Fibroblast of peridontal ligament (primary cell): Measurements from ENCODE around the gene SCN10A.

Experiments
- DNase-seq: peaks from one replicate; pipeline ENCODE4 v3.0.0-alpha.2; 2010; ENCODE audit errors: extremely low read depth

Gene SCN10A

DNA sequence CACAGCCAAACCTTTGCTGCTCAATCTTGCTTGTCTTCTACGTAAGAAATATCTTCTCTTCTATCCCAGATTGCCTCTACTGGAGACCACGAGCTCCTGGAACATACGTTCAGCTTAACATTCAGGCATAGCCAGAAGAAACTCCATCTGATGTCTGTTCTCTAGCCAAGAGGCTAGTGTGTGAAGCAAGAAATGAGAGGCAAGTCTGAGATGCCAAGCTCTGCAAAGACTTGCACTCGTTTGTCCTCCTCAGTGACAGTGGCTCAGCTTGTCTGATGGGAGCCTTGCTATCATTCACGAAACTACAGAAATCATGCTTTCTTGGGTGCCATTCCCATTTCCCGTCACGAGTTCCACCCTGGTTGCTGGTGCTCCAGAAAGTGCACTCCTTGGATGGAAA, at the start of gene SCN10A:
Gene SCN10A (minus strand): TSS at position 192 of the 400 bp plus-strand sequence. CDS start 22,207 bp downstream, outside the sequence.
- DNase-seq: no peak

DNA sequence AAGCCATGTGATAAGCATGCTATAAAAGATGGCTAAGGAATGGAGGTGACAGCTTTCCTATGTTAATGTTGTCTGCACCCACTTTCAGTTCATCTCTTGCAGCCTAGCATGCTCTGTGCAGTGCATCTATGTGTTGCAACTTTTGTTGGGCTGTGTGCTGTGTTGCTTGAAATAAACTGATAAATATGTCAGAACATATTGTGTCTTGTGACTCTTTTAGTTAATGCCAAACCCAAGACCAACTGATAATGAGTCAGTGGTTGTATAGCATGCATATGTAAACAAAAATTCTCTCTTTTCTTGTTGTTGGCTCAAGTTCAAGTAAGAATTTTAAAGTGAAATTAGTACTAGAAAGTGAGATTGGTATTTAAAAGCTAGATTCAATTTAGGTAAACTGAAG, 37.0 kb upstream of the SCN10A start:
- DNase-seq: peak; percentile 2

DNA sequence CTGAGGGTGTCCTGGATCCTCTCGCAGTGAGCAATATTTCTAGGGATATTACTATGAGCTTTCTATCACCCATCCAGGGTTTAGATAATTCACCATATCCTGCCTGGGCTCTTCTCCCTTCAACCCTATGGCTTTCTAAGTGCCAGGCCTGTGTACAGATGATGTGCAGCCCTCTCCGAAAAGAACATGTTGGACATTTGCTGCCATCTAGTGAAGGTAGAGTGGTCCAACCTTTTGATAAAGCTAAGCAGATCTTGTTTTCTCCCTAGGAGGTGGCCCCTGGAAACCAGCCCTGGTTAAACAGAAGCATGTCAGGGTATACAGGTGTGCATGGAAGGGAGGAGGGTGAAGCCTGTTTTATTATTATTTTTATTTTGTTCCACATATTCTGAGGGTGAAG, 27.9 kb upstream of the SCN10A start:
- DNase-seq: peak; percentile 83

DNA sequence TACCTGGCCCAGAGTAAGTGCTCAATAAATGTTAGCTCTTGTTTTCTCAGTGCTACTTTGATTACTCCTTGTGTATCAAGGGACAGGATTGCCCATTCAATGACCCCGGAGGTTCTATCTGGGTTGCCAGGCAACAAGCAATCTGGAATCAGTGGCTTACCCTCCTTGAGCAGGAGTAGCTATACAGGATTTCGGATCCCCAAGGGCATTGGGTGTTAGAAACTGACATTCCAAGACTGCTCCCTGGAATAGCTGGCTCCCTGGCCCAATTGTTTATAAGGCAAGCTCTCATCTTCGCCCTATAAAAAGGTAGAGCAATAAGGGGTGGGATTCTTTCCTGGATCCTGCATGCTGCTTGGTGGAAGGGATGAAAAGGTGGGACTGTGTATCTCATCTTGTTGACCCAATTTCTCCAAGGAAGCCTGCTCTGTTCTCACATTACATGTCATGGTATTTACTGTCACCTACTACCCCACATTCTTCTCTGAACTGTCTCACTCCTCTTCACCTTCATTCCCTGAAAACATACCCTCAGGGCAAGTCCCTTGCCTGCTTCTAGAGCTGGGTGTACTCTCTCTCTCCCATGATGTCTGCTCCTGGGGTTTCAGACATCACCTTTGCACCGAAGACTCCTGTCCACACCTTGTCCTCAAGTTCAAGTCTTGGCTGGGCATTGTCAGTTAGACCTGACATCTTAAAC, 26.4 kb upstream of the SCN10A start:
- no peak for DNase-seq

DNA sequence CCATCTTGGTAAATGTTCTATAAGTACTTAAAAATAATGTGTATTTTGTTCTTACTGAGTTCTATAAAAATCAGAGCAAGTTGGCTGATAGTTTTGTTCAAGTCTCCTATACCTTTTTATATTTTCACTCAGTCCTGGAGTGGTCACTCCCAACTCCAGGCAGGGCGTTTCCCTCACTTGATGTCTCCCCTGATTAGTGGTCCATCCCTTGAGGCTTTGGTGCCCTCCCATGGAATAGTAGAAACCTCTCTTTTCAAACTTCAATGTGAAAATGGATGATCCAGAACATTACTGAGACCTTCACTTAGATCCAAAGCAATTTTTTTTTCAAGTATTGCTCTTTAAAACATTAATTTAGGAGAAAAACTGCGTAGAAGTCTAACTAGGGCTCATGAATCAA, 25.0 kb upstream of the SCN10A start:
- DNase-seq: peak; percentile 11

DNA sequence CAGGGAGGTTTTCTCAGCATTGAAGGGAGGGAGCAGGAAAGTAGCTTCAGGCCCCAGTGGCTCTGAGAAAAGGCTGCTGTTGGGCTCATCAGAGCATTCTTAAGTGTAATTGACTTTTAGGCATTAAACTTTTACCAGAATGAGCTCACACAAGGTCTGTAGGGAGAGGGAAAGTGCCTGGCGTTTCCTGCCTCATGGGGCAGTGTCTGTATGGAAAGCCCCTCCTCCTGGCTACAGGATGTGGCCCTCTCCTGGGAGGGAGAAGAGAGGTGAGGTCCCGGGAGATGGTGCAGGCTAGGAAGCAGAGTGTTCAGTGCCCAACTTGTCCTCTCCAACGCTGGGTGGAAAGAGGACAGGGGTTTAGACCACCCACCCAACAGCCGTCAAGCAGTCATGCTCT, 21.3 kb upstream of the SCN10A start:
- DNase-seq: no peak

DNA sequence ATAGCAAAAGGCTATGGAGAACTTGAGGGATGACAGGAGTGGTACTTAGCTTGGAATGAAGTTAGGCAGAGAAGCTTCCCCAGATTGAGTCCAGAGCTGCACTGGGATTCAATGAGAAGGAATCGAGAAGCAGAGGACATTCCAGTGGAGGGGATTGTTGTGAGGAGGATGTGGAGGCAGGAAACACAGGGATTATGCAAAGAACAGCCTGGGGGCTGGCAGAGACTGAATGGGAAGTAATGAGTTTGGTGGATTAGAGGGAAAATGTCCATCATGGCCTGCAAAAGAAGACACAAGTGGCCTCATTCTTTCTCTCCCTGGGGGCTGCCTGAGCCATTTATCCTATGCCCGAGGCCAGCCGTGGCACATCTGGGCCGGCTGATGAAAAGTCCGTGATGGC, 20.5 kb upstream of the SCN10A start:
- no peak for DNase-seq

DNA sequence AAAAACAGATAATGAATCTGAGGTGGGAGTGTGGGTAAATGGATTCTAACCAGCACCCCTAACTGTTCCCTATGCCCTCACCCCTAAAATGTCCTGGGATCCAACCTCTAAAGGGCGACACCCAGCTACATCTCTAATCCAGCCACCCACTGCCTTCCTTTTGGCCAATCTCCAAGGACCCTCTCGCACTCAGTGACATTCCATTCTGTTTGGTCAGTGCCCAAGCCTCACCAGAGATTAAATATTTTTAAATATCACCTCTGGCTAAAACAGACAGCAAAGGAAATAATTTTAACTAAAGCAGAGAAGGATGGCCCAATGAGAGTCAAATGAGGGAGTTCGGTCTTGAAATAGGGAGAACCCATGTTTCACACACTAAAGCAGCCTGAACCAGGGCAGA, 19.9 kb upstream of the SCN10A start:
- DNase-seq: no peak

DNA sequence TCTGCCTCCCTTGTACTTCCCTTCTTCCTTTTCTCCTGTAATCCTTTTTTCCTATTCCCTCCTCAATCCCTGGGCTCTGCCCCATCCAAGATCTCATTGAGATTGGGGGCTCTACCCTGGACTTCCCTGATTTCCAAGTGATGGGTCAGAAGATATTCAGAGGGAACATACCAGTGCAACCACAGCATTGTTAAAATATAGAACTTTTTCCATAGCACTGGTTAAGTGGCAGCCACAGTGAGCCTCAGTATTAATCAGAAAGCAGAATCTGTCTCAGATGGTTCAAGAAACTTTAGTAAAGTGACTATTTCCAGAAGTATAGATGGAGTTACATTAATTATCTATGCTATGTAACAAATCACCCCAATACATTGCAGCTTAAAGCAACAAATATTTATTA, 18.7 kb upstream of the SCN10A start:
- peak; percentile 7 for DNase-seq

DNA sequence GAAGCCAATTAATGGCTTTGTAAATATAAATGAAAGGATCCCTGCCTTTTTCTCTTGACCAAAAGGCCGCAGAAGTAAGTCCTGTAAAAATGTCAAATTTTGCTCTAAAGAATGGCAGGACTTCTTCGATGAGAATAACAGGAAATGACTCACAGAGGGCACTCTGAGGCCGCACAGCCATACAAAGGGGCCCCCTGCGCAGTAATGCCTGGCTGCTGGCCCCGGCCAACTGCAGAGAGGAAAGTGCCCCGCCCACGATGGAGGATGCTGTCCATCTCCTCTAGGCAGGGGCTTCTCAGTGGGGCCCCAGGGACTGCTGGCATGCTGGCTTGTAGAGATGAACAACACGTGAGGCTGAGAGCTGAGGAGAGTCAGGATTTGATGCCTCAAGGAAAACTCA, 18.1 kb upstream of the SCN10A start:
- DNase-seq: peak; percentile 75

DNA sequence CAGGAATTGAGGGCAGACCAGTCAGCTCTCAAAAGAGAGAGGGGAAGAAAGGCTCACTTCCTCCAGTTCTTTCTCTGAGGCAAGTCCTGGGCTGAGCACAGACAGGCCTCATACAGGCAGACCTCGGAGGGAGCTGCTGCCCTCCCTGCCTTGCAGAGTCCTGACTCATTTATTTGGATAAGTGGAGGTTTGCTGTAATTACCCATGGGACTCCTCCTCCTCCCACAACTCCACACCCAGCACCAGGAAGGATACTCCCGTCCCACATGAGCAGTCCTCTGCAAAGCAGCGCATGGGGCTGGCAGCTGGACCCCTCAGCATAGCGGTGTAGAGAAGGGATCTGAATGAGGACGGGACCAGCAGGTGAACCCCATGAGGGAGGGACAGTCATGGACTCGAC, 13.4 kb upstream of the SCN10A start:
- DNase-seq: peak; percentile 87

DNA sequence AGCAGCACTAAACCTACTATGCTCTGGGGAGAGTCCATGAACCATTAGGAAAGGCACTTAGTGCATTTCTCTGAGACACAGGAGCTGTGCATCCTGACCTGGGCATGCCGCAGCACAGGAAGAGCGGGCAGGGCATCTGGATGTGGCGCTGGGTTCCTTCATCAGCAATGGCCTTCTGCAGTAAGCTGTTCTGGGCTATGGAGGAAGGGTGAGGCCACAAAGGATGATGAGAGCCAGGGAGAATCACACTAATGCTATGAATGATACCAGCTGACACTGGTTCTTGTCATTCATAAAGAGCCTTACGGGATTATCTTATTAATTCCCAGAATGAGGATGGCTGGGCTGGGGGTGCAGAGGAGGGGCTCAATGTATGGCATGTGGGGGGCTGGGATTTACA, 12.7 kb upstream of the SCN10A start:
- DNase-seq: peak; percentile 5

DNA sequence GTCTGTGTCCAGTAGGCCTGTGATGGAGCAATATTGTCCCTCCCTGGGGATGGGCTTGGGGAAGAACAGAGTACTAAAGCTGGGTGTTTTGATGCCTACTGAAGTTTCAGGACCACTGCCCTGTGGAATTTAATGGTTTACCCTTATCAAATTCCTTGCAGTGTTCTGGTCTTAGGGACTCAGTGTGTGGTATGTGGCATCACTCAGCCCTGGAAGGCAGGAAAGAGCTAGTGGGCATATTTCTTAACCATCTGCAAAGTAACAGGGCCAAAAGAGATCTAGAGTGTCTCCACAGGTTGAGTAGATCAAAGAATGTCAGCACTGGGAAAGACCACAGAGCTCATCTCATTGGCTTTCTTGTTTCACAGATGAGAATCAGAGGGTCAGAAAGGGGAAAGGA, 11.8 kb upstream of the SCN10A start:
- DNase-seq: no peak

DNA sequence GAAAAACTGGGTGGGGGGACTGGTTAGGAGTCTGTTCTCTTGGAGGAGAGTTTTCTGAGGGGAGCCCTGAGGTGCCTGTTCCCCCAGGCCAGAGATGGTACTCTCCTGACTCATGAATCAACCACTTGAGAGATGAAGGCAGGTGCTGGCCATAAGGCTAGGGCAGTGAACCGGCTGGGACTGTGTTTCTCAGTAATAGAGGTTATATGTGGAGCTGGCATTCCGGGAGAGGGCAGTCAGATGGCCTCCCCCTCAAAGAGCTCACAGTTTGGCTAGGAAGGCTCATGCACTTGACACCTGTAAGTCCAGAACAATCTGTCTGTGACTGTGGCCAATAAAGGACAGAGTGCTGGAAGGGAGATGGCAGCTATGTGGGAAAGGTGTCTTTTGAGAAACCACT, 10.0 kb upstream of the SCN10A start:
- DNase-seq: no peak

DNA sequence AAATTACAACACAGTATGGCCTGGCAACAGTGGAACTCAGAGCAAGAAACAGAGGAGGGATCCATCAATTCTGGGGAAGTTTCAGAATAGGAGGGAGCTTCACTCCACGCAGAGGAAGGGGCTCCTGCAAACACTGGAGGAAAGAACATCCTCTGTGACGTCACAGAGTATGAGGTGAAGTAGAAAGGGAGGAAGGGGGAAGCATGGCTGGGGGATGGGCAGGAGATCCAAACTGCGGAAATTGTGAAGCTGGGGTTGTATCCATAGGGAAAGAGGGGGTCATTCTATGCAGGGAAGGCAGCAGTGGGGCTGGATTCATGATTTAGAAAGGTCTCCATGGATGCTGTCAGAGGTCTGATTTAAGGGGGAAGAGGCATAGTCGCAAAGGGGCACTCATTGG, 8.3 kb upstream of the SCN10A start:
- DNase-seq: no peak

DNA sequence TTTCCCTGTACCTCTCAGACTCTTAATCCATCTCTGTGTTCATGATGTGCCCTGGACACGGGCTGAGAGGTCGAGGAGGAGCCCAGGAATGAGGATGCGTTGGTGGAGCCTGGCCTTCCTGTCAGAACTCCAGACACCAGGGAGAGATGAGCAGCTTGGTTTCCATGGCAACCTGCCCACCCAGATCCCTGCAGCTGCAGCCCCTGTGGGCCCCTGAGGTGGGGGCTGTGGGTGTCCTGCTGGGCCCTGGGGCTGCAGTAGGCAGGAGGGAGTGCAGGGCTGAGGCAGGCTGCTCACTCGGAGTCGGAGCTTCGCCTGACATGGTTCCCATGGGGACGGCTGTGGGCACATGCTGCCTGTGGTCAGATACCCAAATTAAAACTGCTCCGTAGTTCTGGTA, 7.7 kb upstream of the SCN10A start:
- no peak for DNase-seq

DNA sequence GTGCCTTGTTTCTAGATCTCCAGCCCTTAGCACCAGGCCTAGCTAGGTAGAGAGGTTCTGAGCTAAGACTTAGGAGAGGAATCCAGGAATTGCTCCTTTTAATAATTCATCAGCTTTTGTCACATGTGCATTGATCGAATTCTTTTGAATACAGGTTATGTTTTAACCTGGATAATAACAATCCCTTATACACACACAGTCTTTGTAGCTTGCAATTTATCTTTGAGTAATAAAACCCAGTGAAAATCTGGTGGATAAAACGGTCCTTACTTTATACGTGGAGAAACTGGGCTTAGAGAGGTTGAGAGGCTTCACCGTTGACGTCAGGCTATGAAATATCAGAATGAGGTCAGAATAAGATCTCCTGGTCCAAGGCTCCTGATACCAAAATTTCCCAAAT, 7.2 kb upstream of the SCN10A start:
- no peak for DNase-seq

DNA sequence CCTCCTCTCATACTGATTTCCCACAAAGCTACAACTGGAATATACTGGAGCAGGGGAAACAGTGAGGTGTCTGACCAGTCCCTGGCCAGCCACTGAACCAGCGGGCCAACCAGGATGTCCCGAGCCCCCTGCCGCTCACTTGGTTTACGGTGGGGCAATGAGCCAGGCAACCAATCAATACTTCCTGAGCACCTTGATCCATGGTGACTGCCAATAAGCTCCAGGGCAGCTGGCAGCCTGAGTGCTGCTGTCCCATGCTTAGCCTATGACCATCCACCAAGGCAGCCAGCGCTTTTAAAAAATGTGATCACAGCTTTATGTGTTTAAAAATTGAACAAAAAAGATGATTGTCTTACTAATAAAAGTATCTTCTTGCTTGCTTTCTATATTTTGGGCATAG, 4.2 kb downstream of the SCN10A start:
- DNase-seq: no peak

DNA sequence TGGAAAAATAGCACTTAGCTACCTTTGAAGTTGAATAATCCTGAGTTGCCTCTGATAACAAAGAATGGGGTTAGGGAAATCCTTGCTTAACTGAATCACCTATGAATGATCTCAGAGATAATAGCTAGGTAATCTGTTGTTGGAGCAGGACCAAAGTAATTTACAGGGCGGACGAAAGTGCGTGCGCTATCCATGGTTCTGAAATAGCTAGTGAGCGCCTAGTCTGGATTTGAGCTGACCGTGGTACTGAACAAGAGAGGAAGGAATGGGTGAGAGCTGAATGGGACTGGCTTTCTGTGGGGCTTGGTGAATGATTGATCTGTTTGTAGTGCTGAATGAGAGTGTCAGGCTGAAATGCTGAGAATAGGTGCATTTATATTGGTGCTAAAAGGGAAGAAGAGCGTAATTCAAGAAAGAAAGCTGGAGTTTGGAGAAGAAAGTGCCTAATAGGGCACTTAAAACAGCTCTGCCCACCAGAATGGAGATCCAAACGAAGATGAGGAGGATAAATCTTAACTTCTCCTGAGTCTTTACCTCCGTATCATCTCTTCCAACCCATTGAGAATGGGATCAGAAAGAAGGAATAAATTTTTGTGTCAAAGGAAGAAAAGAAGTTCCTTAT, 10.1 kb downstream of the SCN10A start:
- peak; percentile 76 for DNase-seq

DNA sequence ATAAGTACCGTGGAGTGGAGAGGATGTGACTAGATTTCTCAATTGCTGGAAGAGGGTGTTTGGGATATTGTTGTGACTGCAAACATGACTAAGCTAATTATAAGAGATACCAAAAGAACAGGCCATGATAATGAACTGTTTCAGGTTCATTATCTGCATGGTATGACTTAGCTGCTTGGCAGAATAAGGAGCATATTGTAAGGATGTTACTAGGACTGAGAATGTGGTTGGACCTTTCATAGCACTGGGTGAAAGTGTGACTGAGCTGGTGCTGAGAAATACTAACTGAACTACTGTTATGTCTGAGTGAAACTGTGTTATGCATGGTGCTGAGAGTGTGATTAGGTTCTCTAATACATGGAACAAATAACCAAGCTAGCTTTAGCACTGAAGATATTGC, 11.0 kb downstream of the SCN10A start:
- DNase-seq: no peak

DNA sequence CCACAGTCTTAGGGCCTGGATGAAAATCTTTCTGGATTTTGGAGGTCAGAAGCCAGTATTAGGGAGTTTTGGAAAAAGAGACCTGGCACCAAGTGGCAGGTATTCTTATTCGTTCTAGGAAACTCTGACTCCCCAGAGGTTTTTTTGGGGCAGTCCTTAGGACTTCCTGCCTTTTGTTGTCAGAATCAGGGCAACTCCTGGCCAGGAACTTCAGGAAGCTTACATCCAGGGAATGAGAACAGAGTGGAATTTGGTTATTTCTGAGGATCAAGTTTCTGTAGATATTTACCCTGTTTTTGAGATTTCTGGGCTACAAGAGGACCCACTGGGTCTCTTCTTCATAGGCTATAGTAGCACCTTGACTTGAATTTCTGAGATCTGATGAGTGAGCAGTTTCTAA, 15.5 kb downstream of the SCN10A start:
- DNase-seq: no peak

DNA sequence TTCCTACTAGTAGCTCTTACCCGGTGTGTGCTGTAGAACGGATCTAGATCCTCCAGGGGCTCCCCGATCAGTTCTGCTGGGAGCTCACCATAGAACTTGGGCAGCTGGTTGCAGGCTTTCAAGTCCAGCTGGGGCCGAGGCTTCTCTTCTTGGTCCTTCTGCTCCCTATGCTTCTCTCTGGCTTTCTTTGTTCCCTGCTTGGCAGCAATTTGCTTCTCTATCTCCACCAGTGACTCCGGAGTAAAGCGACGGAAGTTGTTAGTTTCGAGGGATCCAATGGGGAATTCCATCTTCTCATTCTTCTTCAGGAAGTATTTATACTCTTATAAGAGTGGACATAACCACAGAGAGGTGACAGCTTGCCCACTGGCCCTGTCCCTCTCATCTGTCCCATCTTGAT, 22.3 kb downstream of the SCN10A start:
- no peak for DNase-seq

DNA sequence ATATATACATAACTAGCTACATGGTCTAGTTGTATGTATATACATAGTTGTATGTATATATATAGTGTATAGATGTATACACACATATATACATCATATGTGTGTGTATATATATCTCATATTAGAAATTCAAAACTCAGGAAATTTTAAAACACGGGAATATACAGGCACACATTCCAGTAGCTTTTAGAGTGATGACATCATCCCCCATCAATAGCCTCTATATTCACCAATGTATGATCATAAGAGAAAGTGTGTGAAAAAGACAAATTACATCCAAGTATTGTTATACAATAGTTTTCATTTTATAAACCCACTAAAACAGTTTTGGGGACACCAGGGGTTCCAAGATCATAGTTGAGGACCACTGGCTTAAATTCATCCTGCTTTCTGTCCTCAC, 23.0 kb downstream of the SCN10A start:
- DNase-seq: no peak

DNA sequence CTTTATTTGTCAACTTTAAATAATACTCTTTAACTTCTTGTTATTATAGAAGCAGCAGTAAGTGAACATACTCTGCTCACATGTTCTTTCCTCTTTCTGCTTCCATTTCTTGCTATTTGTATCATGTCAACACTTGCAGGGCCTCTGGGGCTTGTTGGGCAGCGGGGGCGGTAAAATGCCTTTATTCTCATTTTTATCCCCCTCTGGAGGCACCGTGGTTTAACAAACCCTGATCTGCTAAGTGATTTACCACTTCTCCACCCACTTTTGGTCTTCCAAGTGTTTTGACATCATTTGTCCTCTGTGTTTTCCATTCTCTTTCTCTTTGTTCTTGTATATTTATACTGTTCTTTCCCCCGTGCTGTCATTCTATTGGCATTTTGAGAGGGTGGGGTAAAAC, 33.9 kb downstream of the SCN10A start:
- no peak for DNase-seq
